ENCODE measurements around the gene CCBE1. TPM values are rescaled to one million over a fixed set of nuclear protein-coding genes. Genes with fewer than 3 reads are reported as not detected.
A peak's percentile ranks its signal among the peaks of the same experiment; 100 is the strongest.

CCBE1 gene
- total RNA-seq, 3 donors from 2014 or later (not counting 1 experiment from before 2014, with no cell fraction given): 0.05 TPM; not detected in 2

DNA sequence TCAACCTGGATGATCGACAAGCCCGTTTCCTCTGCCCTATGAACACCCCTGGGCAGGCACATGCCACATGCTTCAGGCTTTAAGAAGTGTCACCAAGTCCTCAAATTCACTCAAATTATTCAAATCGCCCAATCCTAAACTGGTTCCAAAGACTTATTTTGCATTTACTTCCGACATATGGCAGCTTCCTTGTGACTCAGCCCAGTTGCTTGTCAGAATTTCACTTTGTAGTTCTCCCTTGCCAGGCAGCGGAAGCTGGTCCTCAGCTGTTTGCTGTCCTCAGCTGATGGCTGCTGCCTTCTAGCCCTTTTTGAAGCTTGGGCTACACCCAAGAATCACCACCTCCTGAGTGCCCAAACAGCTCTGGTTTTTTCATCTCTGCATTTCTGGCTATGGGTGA is 232.7 kb downstream of the CCBE1 start:
- no peaks in the 10 kb centered on the region for H3K4me1 ChIP-seq (ENCODE audit: control insufficient read depth, insufficient read depth, low read length)
- intact Hi-C loops (cut with micrococcal nuclease): no loop called here
- H3K27ac ChIP-seq (ENCODE audit: low read length): no peak overlapping the region
- no peaks in the 10 kb centered on the region for H3K36me3 ChIP-seq (ENCODE audit: control insufficient read depth, insufficient read depth, low read length)
- Mint-ChIP-seq H3K9me3 (no peaks in the 10 kb centered on the region), H3K27me3 (ENCODE audit: low read depth in 2 of 2) (no peaks in the 10 kb centered on the region), H3K27ac (no peak overlapping the region), H3K4me3 (no peak overlapping the region), H3K4me1 (no peaks in the 10 kb centered on the region), H3K36me3 (no peaks in the 10 kb centered on the region)
- H3K9me3 ChIP-seq (ENCODE audit: control insufficient read depth, insufficient read depth, low read length): no peaks in the 10 kb centered on the region
- TF ChIP-seq, protein P1, sequence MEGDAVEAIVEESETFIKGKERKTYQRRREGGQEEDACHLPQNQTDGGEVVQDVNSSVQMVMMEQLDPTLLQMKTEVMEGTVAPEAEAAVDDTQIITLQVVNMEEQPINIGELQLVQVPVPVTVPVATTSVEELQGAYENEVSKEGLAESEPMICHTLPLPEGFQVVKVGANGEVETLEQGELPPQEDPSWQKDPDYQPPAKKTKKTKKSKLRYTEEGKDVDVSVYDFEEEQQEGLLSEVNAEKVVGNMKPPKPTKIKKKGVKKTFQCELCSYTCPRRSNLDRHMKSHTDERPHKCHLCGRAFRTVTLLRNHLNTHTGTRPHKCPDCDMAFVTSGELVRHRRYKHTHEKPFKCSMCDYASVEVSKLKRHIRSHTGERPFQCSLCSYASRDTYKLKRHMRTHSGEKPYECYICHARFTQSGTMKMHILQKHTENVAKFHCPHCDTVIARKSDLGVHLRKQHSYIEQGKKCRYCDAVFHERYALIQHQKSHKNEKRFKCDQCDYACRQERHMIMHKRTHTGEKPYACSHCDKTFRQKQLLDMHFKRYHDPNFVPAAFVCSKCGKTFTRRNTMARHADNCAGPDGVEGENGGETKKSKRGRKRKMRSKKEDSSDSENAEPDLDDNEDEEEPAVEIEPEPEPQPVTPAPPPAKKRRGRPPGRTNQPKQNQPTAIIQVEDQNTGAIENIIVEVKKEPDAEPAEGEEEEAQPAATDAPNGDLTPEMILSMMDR (IDR thresholded peaks at IDR 0.05): no peak
- WGBS (ENCODE audit: insufficient coverage): 80% methylated on average over 5 of the region's 5 CpGs
- no peaks in the 10 kb centered on the region for H3K27me3 ChIP-seq (ENCODE audit: control insufficient read depth, insufficient read depth, low read length)
- DNase-seq (no peak), ATAC-seq (no peak)
- H3K4me3 ChIP-seq (ENCODE audit: low read length): no peak overlapping the region

DNA sequence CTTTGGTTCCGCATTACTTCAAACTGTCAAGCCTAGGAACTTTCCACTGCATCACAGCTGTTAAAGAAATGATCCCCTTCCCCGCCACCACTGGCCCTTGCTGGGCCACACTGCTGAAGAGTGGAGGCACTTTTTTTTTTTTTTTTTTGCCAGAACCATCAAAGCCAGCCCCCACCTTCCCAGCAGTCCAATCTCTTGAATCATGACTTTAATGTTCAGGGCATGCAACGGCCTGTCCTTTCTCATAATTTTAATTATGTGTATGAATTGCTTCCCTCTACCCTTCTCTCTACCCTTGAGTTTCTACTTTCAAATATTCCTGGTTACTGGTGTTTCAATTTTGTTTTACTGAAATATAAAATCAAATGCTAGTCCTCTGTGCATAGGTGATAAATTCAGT is 236.1 kb downstream of the CCBE1 start:
- 68% methylated on average over 3 of the region's 3 CpGs for WGBS (ENCODE audit: insufficient coverage)
- ATAC-seq: no peak
- Histone ChIP-seq H3K4me3 (ENCODE audit: low read length) (no peak overlapping the region), H3K4me1 (ENCODE audit: control insufficient read depth, insufficient read depth, low read length) (no peaks in the 10 kb centered on the region), H3K27ac (ENCODE audit: low read length) (no peak overlapping the region), H3K36me3 (ENCODE audit: control insufficient read depth, insufficient read depth, low read length) (no peaks in the 10 kb centered on the region), H3K9me3 (ENCODE audit: control insufficient read depth, insufficient read depth, low read length) (no peaks in the 10 kb centered on the region), H3K27me3 (ENCODE audit: control insufficient read depth, insufficient read depth, low read length) (no peaks in the 10 kb centered on the region)
- H3K9me3 Mint-ChIP-seq: no peaks in the 10 kb centered on the region
- H3K36me3 Mint-ChIP-seq: no peaks in the 10 kb centered on the region
- TF ChIP-seq, protein P1 (IDR thresholded peaks at IDR 0.05): no peak
- H3K27me3 Mint-ChIP-seq (ENCODE audit: low read depth in 2 of 2): peaks cover 0 to 2% of the 10 kb centered on the region in 2 donors
- intact Hi-C loops (cut with micrococcal nuclease): no loop called here
- no peak overlapping the region for H3K4me3 Mint-ChIP-seq
- no peak for DNase-seq
- no peaks in the 10 kb centered on the region for H3K4me1 Mint-ChIP-seq
- no peak overlapping the region for H3K27ac Mint-ChIP-seq

DNA sequence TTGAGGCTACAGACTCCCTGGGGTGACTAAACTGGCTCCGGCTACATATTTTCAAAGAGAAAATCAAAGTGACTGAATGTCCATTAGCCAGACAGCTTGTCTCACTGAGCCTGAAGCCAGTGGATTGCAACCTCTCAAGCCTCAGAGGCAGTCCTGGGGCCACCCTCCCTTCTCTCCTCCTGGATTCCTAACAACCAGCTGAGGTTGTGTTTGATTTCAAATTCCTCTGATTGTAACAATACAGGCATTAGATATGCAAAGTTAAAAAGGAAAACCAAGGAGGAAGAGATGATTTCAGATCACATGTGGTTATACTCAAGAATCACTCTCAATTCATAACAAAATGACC is 237.2 kb downstream of the CCBE1 start:
- Histone ChIP-seq H3K27ac (ENCODE audit: low read length) (no peak overlapping the region), H3K27me3 (ENCODE audit: control insufficient read depth, insufficient read depth, low read length) (no peaks in the 10 kb centered on the region), H3K36me3 (ENCODE audit: control insufficient read depth, insufficient read depth, low read length) (no peaks in the 10 kb centered on the region), H3K4me3 (ENCODE audit: low read length) (no peak overlapping the region), H3K4me1 (ENCODE audit: control insufficient read depth, insufficient read depth, low read length) (no peaks in the 10 kb centered on the region), H3K9me3 (ENCODE audit: control insufficient read depth, insufficient read depth, low read length) (no peaks in the 10 kb centered on the region)
- DNase-seq (no peak), ATAC-seq (no peak)
- intact Hi-C loops (cut with micrococcal nuclease): no loop called here
- TF ChIP-seq, protein P1 (IDR thresholded peaks at IDR 0.05): no peak
- Mint-ChIP-seq H3K27ac (no peak overlapping the region), H3K4me1 (no peaks in the 10 kb centered on the region), H3K9me3 (no peaks in the 10 kb centered on the region), H3K27me3 (ENCODE audit: low read depth in 2 of 2) (peaks cover 0 to 3% of the 10 kb centered on the region in 2 donors), H3K4me3 (no peak overlapping the region), H3K36me3 (no peaks in the 10 kb centered on the region)
- WGBS (ENCODE audit: insufficient coverage): 95% methylated on average over 1 of the region's 1 CpG

DNA sequence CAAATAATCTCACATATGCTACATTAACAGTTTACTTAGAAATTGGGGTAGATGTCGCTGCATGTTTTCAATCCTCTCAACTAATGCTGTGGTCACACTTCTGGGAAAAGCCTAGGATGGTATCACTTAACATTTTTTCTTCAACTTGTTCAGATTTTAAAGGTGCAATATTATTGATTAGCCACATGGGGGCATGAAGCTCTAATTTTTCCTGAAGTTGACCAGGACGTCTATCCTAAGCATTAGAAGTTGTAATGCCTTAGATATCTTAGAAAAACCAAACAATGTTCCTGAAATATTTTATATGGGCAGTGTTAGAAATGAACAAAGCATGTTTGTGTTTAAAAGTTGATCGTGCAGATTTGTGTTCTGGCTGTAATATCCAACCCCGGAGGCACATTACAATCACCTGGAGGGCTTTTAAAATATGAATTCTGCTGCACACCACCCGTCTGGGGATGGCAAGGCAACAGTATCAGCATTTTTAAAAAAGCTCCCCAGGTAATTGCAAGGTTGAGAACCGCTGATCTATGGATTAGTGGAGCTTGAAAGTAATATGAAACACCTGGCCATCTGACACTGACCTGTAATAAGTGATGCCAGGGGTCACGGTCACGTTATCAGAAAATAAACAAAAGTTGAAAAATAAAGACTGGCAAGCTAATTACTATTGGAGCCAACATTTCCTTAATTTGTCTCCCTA is 237.7 kb downstream of the CCBE1 start:
- Mint-ChIP-seq H3K36me3 (no peaks in the 10 kb centered on the region), H3K27me3 (ENCODE audit: low read depth in 2 of 2) (peaks cover 0 to 3% of the 10 kb centered on the region in 2 donors), H3K4me1 (no peaks in the 10 kb centered on the region), H3K4me3 (no peak overlapping the region), H3K9me3 (no peaks in the 10 kb centered on the region), H3K27ac (no peak overlapping the region)
- intact Hi-C loops (cut with micrococcal nuclease): no loop called here
- no peaks in the 10 kb centered on the region for H3K4me1 ChIP-seq (ENCODE audit: control insufficient read depth, insufficient read depth, low read length)
- no peaks in the 10 kb centered on the region for H3K36me3 ChIP-seq (ENCODE audit: control insufficient read depth, insufficient read depth, low read length)
- peak in 1 of 2 donors; percentile 11 for DNase-seq
- 35% methylated on average over 8 of the region's 8 CpGs for WGBS (ENCODE audit: insufficient coverage)
- H3K9me3 ChIP-seq (ENCODE audit: control insufficient read depth, insufficient read depth, low read length): no peaks in the 10 kb centered on the region
- no peak for ATAC-seq
- no peak overlapping the region for H3K27ac ChIP-seq (ENCODE audit: low read length)
- TF ChIP-seq, protein P1 (IDR thresholded peaks at IDR 0.05): peak; percentile 24
- H3K27me3 ChIP-seq (ENCODE audit: control insufficient read depth, insufficient read depth, low read length): no peaks in the 10 kb centered on the region
- H3K4me3 ChIP-seq (ENCODE audit: low read length): no peak overlapping the region

All from natural killer cell (primary cell).